IPS-NIHi7 (cell line): ENCODE data around the gene PCDHA4.
"Not testable (repeated sequence)": the region's sequence is repeated elsewhere in the genome, so short reads cannot be mapped to it uniquely, and the experiment has no call there.

Experiments
- DNase-seq: peaks from one replicate; pipeline ENCODE4 v3.0.0; 2012; ENCODE audit warnings: mixed read lengths; ENCODE audit errors: extremely low spot score

The PCDHA4 gene

DNA sequence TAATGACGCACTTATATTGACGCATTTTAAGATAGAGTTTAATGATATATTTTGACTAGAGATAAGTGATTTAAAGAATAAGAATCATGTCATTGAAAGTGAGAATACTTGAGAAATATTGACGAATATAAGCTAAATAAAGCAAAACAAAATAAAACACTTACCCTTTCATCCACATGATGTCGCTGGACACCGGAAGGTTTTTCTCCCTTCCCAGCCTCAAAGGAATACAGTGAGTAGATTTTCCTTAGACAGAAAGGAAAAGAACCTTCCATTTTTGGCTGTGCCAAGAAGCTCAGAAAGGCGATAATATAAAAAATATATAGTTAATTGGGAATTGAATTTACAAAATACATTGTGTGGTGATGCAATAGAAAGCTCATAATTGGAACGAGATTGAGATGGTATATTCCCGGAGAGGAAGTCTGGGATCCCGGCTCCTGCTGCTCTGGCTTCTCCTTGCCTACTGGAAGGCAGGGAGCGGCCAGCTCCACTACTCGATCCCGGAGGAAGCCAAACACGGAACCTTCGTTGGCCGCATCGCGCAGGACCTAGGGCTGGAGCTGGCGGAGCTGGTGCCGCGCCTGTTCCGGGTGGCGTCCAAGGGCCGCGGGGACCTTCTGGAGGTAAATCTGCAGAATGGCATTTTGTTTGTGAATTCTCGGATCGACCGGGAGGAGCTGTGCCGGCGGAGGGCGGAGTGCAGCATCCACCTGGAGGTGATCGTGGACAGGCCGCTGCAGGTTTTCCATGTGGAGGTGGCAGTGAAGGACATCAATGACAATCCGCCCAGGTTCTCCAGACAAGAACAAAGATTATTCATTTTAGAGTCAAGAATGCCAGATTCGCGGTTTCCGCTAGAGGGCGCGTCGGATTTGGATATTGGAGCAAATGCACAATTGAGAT, 14.8 kb downstream of the PCDHA4 start, which contains the start of gene PCDHA5:
Gene PCDHA5, plus strand, starts transcription at position 239 of the 906 bp plus-strand sequence.
- no peak for DNase-seq

DNA sequence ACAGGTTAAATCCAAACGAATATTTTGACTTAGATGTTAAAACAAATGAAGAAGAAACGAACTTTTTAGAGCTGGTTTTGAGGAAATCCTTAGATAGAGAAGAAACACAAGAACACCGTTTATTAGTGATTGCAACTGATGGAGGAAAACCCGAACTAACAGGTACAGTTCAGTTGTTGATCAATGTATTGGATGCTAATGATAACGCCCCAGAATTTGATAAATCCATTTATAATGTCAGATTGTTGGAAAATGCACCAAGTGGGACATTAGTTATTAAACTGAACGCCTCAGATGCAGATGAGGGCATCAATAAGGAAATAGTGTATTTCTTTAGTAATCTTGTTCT, 15.4 kb downstream of the PCDHA4 start:
- no peak for DNase-seq

- not testable (repeated sequence) for DNase-seq
Measured at GRCh38 chr5:140822969-140823368, 16.1 kb downstream of the PCDHA4 start.

DNA sequence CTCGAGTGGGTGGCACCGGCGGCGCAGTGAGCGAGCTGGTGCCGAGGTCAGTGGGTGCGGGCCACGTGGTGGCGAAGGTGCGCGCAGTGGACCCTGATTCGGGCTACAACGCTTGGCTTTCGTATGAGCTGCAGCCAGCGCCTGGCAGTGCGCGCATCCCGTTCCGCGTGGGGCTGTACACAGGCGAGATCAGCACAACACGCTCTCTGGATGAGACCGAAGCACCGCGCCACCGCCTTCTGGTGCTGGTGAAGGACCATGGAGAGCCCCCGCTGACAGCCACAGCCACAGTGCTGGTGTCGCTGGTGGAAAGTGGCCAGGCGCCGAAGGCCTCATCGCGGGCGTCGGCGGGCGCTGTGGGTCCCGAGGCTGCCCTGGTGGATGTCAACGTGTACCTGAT, 16.6 kb downstream of the PCDHA4 start:
- DNase-seq = no peak

DNA sequence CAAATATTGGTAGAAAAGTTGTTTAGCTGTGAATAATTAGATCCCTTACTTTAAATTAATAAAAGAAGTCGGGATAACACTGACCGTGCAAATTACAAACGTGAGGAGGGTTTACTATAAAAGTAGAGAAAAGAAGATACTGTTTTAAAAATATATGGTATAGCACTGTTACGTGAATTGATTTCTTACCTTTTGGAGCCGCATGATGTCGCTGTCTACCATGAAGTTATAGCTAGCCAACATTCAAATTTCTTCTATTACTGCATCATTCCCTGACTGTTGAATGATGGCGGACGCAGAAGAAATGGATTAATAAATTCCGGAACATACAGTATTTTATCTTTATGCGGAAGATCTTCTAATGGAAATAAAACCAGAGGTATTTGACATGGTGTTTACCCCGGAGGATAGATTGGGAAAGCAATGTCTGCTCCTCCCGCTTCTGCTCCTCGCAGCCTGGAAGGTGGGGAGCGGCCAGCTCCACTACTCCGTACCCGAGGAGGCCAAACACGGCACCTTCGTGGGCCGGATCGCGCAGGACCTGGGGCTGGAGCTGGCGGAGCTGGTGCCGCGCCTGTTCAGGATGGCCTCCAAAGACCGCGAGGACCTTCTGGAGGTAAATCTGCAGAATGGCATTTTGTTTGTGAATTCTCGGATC, 21.0 kb downstream of the PCDHA4 start, which contains the start of gene PCDHA6:
Gene PCDHA6, plus strand, starts transcription at position 257 of the 658 bp plus-strand sequence. Its CDS starts 132 bp downstream, at position 389.
- peak; percentile 12 for DNase-seq

GRCh38 chr5:140828362-140828737, 21.5 kb downstream of the PCDHA4 start:
- peak; percentile 28 for DNase-seq

- DNase-seq = not testable (repeated sequence)
Measured at GRCh38 chr5:140829511-140830501, 22.9 kb downstream of the PCDHA4 start.

DNA sequence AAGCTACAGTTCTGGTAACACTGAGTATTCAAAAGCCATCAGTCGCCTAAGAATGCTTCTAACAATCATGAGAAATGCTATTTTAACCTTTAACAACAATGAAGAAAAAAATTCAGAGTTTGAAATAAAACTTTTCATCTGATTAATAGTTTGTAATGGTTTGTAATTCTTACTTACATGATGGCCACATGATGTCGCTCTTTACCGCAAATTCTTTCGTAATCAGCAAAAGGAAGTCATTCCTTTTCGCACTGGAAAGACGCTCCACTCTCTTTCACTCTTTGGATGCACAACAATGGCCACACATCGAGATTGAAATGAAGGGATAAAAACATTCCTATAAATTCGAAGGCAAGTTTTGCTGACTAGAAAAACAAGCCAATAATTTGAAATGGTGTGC, 27.1 kb downstream of the PCDHA4 start, which contains the start of gene PCDHA7:
Gene PCDHA7, plus strand, starts transcription at position 277 of the 400 bp plus-strand sequence. Its CDS starts 115 bp downstream, at position 392.
- DNase-seq = no peak

- DNase-seq = not testable (repeated sequence)
Measured at GRCh38 chr5:140834439-140835008, 27.7 kb downstream of the PCDHA4 start.

DNA sequence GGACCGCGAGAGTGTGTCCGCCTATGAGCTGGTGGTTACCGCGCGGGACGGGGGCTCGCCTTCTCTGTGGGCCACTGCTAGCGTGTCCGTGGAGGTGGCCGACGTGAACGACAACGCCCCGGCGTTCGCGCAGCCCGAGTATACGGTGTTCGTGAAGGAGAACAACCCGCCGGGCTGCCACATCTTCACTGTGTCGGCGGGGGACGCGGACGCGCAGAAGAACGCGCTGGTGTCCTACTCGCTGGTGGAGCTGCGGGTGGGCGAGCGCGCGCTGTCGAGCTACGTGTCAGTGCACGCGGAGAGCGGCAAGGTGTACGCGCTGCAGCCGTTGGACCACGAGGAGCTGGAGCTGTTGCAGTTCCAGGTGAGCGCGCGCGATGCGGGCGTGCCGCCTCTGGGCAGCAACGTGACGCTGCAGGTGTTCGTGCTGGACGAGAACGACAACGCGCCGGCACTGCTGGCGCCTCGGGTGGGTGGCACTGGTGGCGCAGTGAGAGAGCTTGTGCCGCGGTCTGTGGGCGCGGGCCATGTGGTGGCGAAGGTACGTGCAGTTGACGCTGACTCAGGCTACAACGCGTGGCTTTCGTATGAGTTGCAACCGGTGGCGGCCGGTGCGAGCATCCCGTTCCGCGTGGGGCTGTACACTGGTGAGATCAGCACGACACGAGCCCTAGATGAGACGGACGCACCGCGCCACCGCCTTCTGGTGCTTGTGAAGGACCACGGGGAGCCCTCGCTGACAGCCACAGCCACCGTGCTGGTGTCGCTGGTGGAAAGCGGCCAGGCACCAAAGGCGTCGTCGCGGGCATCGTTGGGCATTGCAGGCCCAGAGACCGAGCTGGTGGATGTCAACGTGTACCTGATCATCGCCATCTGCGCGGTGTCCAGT, 29.0 kb downstream of the PCDHA4 start:
- no peak for DNase-seq

DNA sequence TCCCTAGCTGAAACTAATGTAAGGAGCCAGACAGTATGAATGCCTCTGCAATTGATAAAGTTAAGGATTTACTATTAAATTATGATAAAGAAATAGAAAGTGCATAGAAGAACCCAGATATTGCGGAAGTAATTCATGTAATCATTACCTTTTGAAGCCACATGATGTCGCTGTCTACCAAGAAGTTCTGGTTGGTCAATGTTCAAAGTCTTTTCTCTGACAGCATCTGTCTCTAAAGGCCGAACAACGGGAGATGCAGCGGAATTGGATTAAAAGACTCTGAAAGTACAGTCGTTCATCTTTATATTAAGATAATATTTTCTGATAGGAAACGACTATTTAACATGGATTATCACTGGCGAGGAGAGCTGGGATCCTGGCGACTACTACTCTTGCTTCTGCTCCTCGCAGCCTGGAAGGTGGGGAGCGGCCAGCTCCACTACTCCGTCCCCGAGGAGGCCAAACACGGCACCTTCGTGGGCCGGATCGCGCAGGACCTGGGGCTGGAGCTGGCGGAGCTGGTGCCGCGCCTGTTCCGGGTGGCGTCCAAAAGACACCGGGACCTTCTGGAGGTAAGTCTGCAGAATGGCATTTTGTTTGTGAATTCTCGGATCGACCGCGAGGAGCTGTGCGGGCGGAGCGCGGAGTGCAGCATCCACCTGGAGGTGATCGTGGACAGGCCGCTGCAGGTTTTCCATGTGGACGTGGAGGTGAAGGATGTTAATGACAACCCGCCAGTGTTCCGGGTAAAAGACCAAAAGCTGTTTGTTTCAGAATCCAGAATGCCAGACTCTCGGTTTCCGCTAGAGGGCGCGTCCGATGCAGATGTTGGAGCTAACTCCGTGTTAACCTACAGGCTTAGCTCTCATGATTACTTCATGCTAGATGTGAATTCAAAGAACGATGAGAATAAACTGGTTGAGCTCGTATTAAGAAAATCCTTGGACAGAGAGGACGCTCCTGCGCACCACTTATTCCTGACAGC, 34.4 kb downstream of the PCDHA4 start, which contains the start of gene PCDHA8:
Gene PCDHA8, plus strand, starts transcription at position 210 of the 985 bp plus-strand sequence. Its CDS starts 135 bp downstream, at position 345.
- DNase-seq = peak; percentile 16

DNA sequence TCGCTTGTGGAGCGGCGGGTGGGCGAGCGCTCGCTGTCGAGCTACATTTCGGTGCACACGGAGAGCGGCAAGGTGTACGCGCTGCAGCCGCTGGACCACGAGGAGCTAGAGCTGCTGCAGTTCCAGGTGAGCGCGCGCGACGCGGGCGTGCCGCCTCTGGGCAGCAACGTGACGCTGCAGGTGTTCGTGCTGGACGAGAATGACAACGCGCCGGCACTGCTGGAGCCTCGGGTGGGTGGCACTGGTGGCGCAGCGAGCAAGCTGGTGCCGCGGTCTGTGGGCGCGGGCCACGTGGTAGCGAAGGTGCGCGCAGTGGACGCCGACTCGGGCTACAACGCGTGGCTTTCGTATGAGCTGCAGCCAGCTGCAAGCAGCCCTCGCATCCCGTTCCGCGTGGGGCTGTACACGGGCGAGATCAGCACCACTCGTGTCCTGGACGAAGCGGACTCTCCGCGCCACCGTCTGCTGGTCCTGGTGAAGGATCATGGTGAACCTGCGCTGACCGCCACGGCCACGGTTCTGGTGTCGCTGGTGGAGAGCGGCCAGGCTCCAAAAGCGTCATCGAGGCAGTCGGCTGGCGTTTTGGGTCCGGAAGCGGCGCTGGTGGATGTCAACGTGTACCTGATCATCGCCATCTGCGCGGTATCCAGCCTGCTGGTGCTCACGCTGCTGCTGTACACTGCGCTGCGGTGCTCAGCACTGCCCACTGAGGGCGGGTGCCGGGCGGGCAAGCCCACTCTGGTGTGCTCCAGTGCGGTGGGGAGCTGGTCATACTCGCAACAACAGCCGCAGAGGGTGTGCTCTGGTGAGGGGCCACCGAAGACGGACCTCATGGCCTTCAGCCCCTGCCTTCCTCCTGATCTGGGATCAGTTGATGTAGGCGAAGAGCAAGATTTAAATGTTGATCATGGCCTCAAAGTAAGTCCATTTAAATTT, 36.2 kb downstream of the PCDHA4 start:
- DNase-seq = no peak

GRCh38 chr5:140848139-140849102, 41.6 kb downstream of the PCDHA4 start, which contains the start of gene PCDHA9:
Gene PCDHA9, plus strand, starts transcription at chr5:140848382. Its CDS starts 114 bp downstream, at chr5:140848496.
- not testable (repeated sequence) for DNase-seq

DNA sequence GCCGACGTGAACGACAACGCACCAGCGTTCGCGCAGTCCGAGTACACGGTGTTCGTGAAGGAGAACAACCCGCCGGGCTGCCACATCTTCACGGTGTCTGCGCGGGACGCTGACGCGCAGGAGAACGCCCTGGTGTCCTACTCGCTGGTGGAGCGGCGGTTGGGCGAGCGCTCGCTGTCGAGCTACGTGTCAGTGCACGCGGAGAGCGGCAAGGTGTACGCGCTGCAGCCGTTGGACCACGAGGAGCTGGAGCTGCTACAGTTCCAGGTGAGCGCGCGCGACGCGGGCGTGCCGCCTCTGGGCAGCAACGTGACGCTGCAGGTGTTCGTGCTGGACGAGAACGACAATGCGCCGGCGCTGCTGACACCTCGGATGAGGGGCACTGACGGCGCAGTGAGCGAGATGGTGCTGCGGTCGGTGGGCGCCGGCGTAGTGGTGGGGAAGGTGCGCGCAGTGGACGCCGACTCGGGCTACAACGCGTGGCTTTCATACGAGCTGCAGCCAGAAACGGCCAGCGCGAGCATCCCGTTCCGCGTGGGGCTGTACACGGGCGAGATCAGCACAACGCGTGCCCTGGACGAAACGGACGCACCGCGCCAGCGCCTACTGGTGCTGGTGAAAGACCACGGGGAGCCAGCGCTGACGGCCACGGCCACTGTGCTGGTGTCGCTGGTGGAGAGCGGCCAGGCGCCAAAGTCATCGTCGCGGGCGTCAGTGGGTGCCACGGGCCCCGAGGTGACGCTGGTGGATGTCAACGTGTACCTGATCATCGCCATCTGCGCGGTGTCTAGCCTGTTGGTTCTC, 43.2 kb downstream of the PCDHA4 start:
- DNase-seq = not testable (repeated sequence)
